ENCODE results near the gene CAPN13. TPM values are rescaled to one million over a fixed set of nuclear protein-coding genes. Genes with fewer than 3 reads are reported as not detected.

Gene CAPN13
- total RNA-seq, 2 experiments from 2014 or later: not detected

GRCh38 chr2:30790879-30791278, 16.4 kb downstream of the CAPN13 start:
- DNase-seq: no peak
- ATAC-seq: no peak
- H3K36me3 Mint-ChIP-seq (ENCODE audit: low read depth): no peaks in the 10 kb centered on the region
- intact Hi-C loops (cut with micrococcal nuclease): no loop called here
- H3K4me1 Mint-ChIP-seq (ENCODE audit: low read depth): no peaks in the 10 kb centered on the region
- no peak for TF ChIP-seq CTCF (IDR thresholded peaks at IDR 0.05)
- H3K27me3 Mint-ChIP-seq: peaks cover 10% of the 10 kb centered on the region
- H3K27ac Mint-ChIP-seq: no peak overlapping the region
- H3K9me3 Mint-ChIP-seq: no peaks in the 10 kb centered on the region
- CTCF ChIA-PET: interaction anchor here (1.0 kb wide), 1 partner anchor 79 kb away, joined by 3 read pairs; no protein-coding TSS in a partner anchor
- POLR2A ChIA-PET: no interaction called here
- H3K4me3 Mint-ChIP-seq: no peak overlapping the region

GRCh38 chr2:30789670-30790210, 17.5 kb downstream of the CAPN13 start:
- DNase-seq: no peak
- H3K27me3 Mint-ChIP-seq: peaks cover 12% of the 10 kb centered on the region
- no peak overlapping the region for H3K27ac Mint-ChIP-seq
- POLR2A ChIA-PET: no interaction called here
- intact Hi-C loops (cut with micrococcal nuclease): no loop called here
- no peaks in the 10 kb centered on the region for H3K9me3 Mint-ChIP-seq
- H3K4me3 Mint-ChIP-seq: no peak overlapping the region
- ATAC-seq: no peak
- no peaks in the 10 kb centered on the region for H3K4me1 Mint-ChIP-seq (ENCODE audit: low read depth)
- CTCF ChIA-PET: interaction anchor here (1.0 kb wide), 1 partner anchor 78 kb away, joined by 3 read pairs; no protein-coding TSS in a partner anchor
- TF ChIP-seq CTCF (IDR thresholded peaks at IDR 0.05): no peak
- H3K36me3 Mint-ChIP-seq (ENCODE audit: low read depth): no peaks in the 10 kb centered on the region

- DNase-seq: no peak
- ChIA-PET CTCF (no interaction called here), POLR2A (interaction anchor here (1.2 kb wide), 1 partner anchor 9 kb away, joined by 3 read pairs; no protein-coding TSS in a partner anchor)
- Mint-ChIP-seq H3K36me3 (ENCODE audit: low read depth) (no peaks in the 10 kb centered on the region), H3K27me3 (peaks cover 15% of the 10 kb centered on the region), H3K4me3 (no peak overlapping the region), H3K9me3 (no peaks in the 10 kb centered on the region), H3K4me1 (ENCODE audit: low read depth) (no peaks in the 10 kb centered on the region), H3K27ac (no peak overlapping the region)
- intact Hi-C loops (cut with micrococcal nuclease): no loop called here
- TF ChIP-seq CTCF (IDR thresholded peaks at IDR 0.05): no peak
- no peak for ATAC-seq
Observed at GRCh38 chr2:30786923-30787685, 20.1 kb downstream of the CAPN13 start.

DNA sequence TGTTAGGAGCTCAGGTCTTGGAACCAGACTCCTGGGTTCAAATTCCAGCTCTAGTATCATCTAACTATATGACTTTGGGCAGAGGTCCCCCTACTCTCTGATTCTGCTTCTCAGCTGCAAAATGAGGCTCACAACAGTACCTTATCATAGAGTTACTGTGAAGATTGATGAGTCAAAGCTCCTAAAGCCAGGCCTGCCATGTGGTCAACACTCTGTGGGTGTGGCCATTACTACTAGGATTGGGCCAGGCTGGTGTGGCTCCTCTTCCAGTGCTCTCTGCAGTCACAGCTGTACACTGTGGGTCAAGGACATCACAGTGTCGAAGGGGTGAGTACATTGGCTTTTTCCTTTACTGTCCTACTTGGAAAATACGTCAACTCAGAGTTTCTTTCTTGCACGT, 22.6 kb downstream of the CAPN13 start:
- H3K27ac Mint-ChIP-seq: no peak overlapping the region
- POLR2A ChIA-PET: interaction anchor here (1.2 kb wide), 1 partner anchor 19 kb away, joined by 3 read pairs; no protein-coding TSS in a partner anchor
- intact Hi-C loops (cut with micrococcal nuclease): no loop called here

More for the DNA sequence above, 22.6 kb downstream of the CAPN13 start:
- no peak for TF ChIP-seq CTCF (IDR thresholded peaks at IDR 0.05)
- ATAC-seq: no peak
- H3K4me1 Mint-ChIP-seq (ENCODE audit: low read depth): no peaks in the 10 kb centered on the region
- H3K4me3 Mint-ChIP-seq: no peak overlapping the region
- no peak for DNase-seq
- CTCF ChIA-PET: no interaction called here
- H3K36me3 Mint-ChIP-seq (ENCODE audit: low read depth): no peaks in the 10 kb centered on the region
- H3K9me3 Mint-ChIP-seq: no peaks in the 10 kb centered on the region
- peaks cover 8% of the 10 kb centered on the region for H3K27me3 Mint-ChIP-seq
